Keratinocyte (primary cell): ENCODE data around the gene AIFM3. TPM values are rescaled to one million over a fixed set of nuclear protein-coding genes. Genes with fewer than 3 reads are reported as not detected.

Experiments used
- DNase-seq: peaks from one replicate; pipeline ENCODE4 v3.0.0-alpha.2; 2011; ENCODE audit warnings: low read depth, missing footprints, low spot score
- FAIRE-seq: peaks from 2 replicates; lab custom pipeline; 2011; peaks lifted over from hg19 to GRCh38; lab: Jason Lieb, UNC
- H2AFZ ChIP-seq: 2 replicates; pipeline ENCODE4 v1.6.0; 2012; ENCODE audit warnings: low read length, control low read depth, inconsistent platforms; ENCODE audit not compliant: control insufficient read depth
- H3K27ac ChIP-seq: 2 replicates; pipeline ENCODE4 v1.5.1; 2011; ENCODE audit warnings: low read length; ENCODE audit not compliant: control insufficient read depth, insufficient read depth
- H3K27me3 ChIP-seq: 3 replicates; pipeline ENCODE4 v1.6.0; 2011; ENCODE audit warnings: low read length; ENCODE audit not compliant: control insufficient read depth, insufficient read depth; ENCODE audit errors: extremely low read depth
- H3K36me3 ChIP-seq, 2 experiments: 2 replicates in 1 of 2; 3 replicates in 1 of 2; pipeline ENCODE4 v1.5.1; 2011; ENCODE audit warnings: low read length in 2 of 2, mild to moderate bottlenecking in 1 of 2; ENCODE audit not compliant: control insufficient read depth in 2 of 2, insufficient read depth in 2 of 2; ENCODE audit errors: extremely low read depth in 1 of 2
- H3K4me1 ChIP-seq: 3 replicates; pipeline ENCODE4 v1.5.1; 2011; ENCODE audit warnings: low read length; ENCODE audit not compliant: control insufficient read depth, insufficient read depth; ENCODE audit errors: extremely low read depth
- H3K4me2 ChIP-seq: 3 replicates; pipeline ENCODE4 v1.6.0; 2011; ENCODE audit warnings: low read depth, low read length; ENCODE audit not compliant: control insufficient read depth, insufficient read depth; ENCODE audit errors: extremely low read depth
- H3K4me3 ChIP-seq, 3 experiments: fragments of 200-600 bp in 1 of 3; sonication (generic) in 1 of 3; 2 replicates in 2 of 3; 3 replicates in 1 of 3; pipeline ENCODE4 v1.5.1; 2011 to 2016; ENCODE audit warnings: low read length in 3 of 3, mild to moderate bottlenecking in 3 of 3, control low read depth in 2 of 3, inconsistent platforms in 1 of 3, low read depth in 1 of 3, mixed read lengths in 1 of 3, mixed run types in 1 of 3, moderate library complexity in 1 of 3; ENCODE audit not compliant: control insufficient read depth in 2 of 3, insufficient read depth in 2 of 3; ENCODE audit errors: extremely low read depth in 1 of 3
- H3K79me2 ChIP-seq: 2 replicates; pipeline ENCODE4 v1.6.0; 2012; ENCODE audit warnings: low read length; ENCODE audit not compliant: control insufficient read depth, insufficient read depth
- H3K9ac ChIP-seq: 3 replicates; pipeline ENCODE4 v1.6.0; 2011; ENCODE audit warnings: low read length; ENCODE audit not compliant: control insufficient read depth, insufficient read depth; ENCODE audit errors: extremely low read depth
- H3K9me1 ChIP-seq: 3 replicates; pipeline ENCODE4 v1.6.0; 2011; ENCODE audit warnings: low read length; ENCODE audit not compliant: control insufficient read depth, insufficient read depth; ENCODE audit errors: extremely low read depth
- H3K9me3 ChIP-seq: 2 replicates; pipeline ENCODE4 v1.5.1; 2012; ENCODE audit warnings: low read depth, low read length; ENCODE audit not compliant: control insufficient read depth
- H4K20me1 ChIP-seq: 3 replicates; pipeline ENCODE4 v1.6.0; 2011; ENCODE audit warnings: low read length; ENCODE audit not compliant: control insufficient read depth, insufficient read depth; ENCODE audit errors: extremely low read depth
- EZH2 ChIP-seq: IDR thresholded peaks from one replicate; pipeline ENCODE4 v1.6.1; 2012; ENCODE audit warnings: inconsistent platforms, mild to moderate bottlenecking, low read length, moderate library complexity
- dilution Hi-C: fragments of 300-500 bp; cut with MboI; formaldehyde crosslinking; loops from one replicate; pipeline ENCODE4 v1.7.0; 2020; ENCODE audit warnings: low sequenced_read_pairs; ENCODE audit not compliant: extremely low pct_ligation_motif_present
- polyA plus RNA-seq, 5 experiments: library from polyadenylated mRNA; depleted of rRNA in 3 of 5; stranded (reverse) in 3 of 5; stranded (forward) in 1 of 5; unstranded in 1 of 5; fragments of >200 nt; gene quantifications; 1 replicate in 1 of 5; 2 replicates in 3 of 5; 3 replicates in 1 of 5; pipeline versions ENCODE4 v1.2.1 to v1.2.3, GENCODE V29; 2011 to 2012; ENCODE audit warnings: missing spikeins in 2 of 5, low read depth in 1 of 5, low replicate concordance in 1 of 5
- TF ChIP-seq, protein P1 (sequence below), 3 experiments: IDR thresholded peaks in 1 of 3; conservative IDR thresholded peaks in 1 of 3; optimal IDR thresholded peaks in 1 of 3; 2 replicates in 2 of 3; 3 replicates in 1 of 3; pipeline versions ENCODE3 to v1.5.1; 2011; ENCODE audit warnings: low read length in 3 of 3, mild to moderate bottlenecking in 3 of 3, moderate library complexity in 2 of 3, control low read depth in 1 of 3, inconsistent platforms in 1 of 3; ENCODE audit not compliant: insufficient read depth in 2 of 3; ENCODE audit errors: extremely low read depth in 1 of 3

The AIFM3 gene
- polyA plus RNA-seq, 1 donor (not counting 4 experiments of a cell fraction or from before 2014, with no cell fraction given) = 0.59 TPM

DNA sequence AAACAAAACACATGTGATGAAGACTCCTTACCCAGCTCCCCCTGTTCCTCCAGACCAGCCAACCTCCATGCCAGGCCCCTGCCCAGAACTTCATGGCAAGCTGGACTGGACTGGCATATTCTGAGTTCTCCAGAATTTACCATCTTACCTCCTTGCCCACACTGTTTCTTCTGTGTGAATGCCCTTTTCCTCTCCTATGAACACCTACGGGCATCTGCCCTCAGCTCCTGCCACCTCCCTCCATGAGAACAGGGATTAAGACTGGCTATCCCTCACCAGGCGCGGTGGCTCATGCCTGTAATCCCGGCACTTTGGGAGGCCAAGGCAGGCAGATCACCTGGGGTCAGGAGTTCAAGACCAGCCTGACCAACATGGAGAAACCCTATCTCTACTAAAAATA lies 6.4 kb upstream of the AIFM3 start:
- H3K9me1 ChIP-seq = no peaks in the 10 kb centered on the region
- H3K27ac ChIP-seq = no peak overlapping the region
- H3K27me3 ChIP-seq = peaks cover 8% of the 10 kb centered on the region
- H3K4me3 ChIP-seq = no peak overlapping the region
- no peaks in the 10 kb centered on the region for H3K36me3 ChIP-seq
- H3K79me2 ChIP-seq = no peaks in the 10 kb centered on the region
- H4K20me1 ChIP-seq = no peaks in the 10 kb centered on the region
- no peaks in the 10 kb centered on the region for H3K9me3 ChIP-seq
- H3K4me2 ChIP-seq = no peak overlapping the region
- peaks cover 33% of the 10 kb centered on the region for H3K4me1 ChIP-seq
- no peak for TF ChIP-seq EZH2
- TF ChIP-seq, protein P1, sequence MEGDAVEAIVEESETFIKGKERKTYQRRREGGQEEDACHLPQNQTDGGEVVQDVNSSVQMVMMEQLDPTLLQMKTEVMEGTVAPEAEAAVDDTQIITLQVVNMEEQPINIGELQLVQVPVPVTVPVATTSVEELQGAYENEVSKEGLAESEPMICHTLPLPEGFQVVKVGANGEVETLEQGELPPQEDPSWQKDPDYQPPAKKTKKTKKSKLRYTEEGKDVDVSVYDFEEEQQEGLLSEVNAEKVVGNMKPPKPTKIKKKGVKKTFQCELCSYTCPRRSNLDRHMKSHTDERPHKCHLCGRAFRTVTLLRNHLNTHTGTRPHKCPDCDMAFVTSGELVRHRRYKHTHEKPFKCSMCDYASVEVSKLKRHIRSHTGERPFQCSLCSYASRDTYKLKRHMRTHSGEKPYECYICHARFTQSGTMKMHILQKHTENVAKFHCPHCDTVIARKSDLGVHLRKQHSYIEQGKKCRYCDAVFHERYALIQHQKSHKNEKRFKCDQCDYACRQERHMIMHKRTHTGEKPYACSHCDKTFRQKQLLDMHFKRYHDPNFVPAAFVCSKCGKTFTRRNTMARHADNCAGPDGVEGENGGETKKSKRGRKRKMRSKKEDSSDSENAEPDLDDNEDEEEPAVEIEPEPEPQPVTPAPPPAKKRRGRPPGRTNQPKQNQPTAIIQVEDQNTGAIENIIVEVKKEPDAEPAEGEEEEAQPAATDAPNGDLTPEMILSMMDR (optimal IDR thresholded peaks at IDR 0.05 in 1 of 3, IDR thresholded peaks at IDR 0.05 in 1 of 3, conservative IDR thresholded peaks at IDR 0.05 in 1 of 3; ENCODE audit: extremely low read depth in 1 of 3, insufficient read depth in 2 of 3, low read length in 3 of 3) = no peak
- FAIRE-seq = no peak
- dilution Hi-C loops = no loop called here
- no peak overlapping the region for H3K9ac ChIP-seq
- H2AFZ ChIP-seq = no peak overlapping the region
- DNase-seq = no peak

GRCh38 chr22:20962491-20962945 lies 4.5 kb upstream of the AIFM3 start:
- Histone ChIP-seq H4K20me1 (no peaks in the 10 kb centered on the region), H3K4me2 (no peak overlapping the region), H3K4me3 (no peak overlapping the region), H3K9me1 (no peaks in the 10 kb centered on the region), H3K4me1 (peaks cover 17% of the 10 kb centered on the region), H3K27ac (no peak overlapping the region), H3K9ac (no peak overlapping the region), H3K36me3 (no peaks in the 10 kb centered on the region), H3K27me3 (peaks cover 11% of the 10 kb centered on the region), H3K79me2 (no peaks in the 10 kb centered on the region), H2AFZ (no peak overlapping the region), H3K9me3 (no peaks in the 10 kb centered on the region)
- dilution Hi-C loops = no loop called here
- TF ChIP-seq, protein P1 (optimal IDR thresholded peaks at IDR 0.05 in 1 of 3, IDR thresholded peaks at IDR 0.05 in 1 of 3, conservative IDR thresholded peaks at IDR 0.05 in 1 of 3; ENCODE audit: extremely low read depth in 1 of 3, insufficient read depth in 2 of 3, low read length in 3 of 3) = no peak
- TF ChIP-seq EZH2 = no peak
- no peak for FAIRE-seq
- no peak for DNase-seq
